Mononuclear cell (primary cell): ENCODE measurements around the gene GTSE1. TPM values are rescaled to one million over a fixed set of nuclear protein-coding genes. Genes with fewer than 3 reads are reported as not detected.
"Not testable (repeated sequence)": the region's sequence is repeated elsewhere in the genome, so short reads cannot be mapped to it uniquely, and the experiment has no call there.

Experiments
- H3K27me3 ChIP-seq: 2 replicates; pipeline ENCODE4 v1.6.0; 2011; ENCODE audit warnings: low read length, control low read depth; ENCODE audit not compliant: insufficient read depth
- H3K4me1 ChIP-seq: 2 replicates; pipeline ENCODE4 v1.5.1; 2011; ENCODE audit warnings: mild to moderate bottlenecking, low read length, control low read depth; ENCODE audit not compliant: insufficient read depth
- H3K4me3 ChIP-seq: 2 replicates; pipeline ENCODE4 v1.5.1; 2011; ENCODE audit warnings: mild to moderate bottlenecking, low read length, moderate library complexity
- H3K9me3 ChIP-seq: 2 replicates; pipeline ENCODE4 v1.5.1; 2011; ENCODE audit warnings: low read depth, mild to moderate bottlenecking, control low read depth, low read length
- total RNA-seq: library from RNA; depleted of rRNA; stranded (reverse); fragments of >200 nt; gene quantifications from one replicate; pipeline ENCODE4 v1.2.3, GENCODE V29; 2012

The GTSE1 gene
- total RNA-seq, 1 donor = 0.52 TPM

DNA sequence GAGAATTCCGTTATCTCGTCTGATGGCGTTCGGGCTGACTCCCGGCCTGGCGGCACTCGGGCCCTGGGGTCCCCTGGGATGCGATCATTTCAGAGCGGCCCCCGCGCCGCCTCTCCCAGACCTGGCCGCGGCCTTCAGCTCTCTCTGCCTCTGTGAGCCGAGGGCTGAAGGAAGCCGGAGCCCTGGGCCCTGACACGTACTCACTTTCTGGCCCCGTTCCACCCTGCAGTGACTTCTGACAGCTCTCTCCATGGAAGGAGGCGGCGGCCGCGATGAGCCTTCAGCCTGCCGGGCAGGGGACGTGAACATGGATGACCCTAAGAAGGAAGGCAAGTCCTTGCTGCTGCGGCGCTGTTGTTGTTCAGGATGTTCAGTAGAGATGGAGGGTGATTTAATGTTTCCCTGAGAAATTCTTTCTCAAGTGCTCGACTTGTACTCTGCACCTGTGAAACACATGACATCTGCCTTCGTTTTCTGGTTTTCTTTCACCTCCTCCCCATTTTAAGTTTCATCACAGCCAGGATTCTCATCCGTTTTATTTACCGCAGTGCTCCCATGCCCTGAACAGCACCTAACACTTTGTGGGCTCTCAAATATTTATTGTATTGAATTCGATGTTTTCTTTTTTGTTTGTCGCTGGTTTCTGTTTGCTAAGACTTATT lies 612 bp downstream of the GTSE1 start:
- Histone ChIP-seq H3K9me3 (no peaks in the 10 kb centered on the region), H3K27me3 (no peaks in the 10 kb centered on the region), H3K4me3 (peak overlapping the region; percentile 51), H3K4me1 (peaks cover 45% of the 10 kb centered on the region)

DNA sequence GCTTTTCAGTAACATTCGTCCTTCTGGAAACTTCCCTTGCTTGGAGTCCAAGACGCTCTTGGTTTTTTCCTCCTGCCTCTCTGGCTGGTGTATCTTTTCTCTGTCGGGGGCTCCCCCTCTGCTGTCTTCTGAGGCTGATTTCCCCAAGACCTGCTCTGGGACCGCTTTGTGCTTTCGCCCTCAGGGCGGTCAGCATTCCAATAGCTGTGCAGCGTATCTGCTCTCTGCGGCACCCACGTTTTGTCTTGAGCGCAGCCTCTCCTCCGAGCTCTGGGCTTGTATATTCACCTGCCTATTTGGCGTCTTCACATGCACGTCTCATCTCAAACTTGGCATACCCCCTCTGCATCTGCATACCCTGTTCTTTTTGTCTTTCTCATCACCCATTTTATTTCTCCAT lies 2.4 kb downstream of the GTSE1 start:
- Histone ChIP-seq H3K9me3 (no peaks in the 10 kb centered on the region), H3K4me1 (peaks cover 28% of the 10 kb centered on the region), H3K27me3 (no peaks in the 10 kb centered on the region), H3K4me3 (no peak overlapping the region)

- H3K9me3 ChIP-seq = no peaks in the 10 kb centered on the region
- H3K4me3 ChIP-seq = no peak overlapping the region
- peaks cover 24% of the 10 kb centered on the region for H3K4me1 ChIP-seq
- H3K27me3 ChIP-seq = no peaks in the 10 kb centered on the region
Measured at GRCh38 chr22:46300491-46300890, 3.8 kb downstream of the GTSE1 start.

DNA sequence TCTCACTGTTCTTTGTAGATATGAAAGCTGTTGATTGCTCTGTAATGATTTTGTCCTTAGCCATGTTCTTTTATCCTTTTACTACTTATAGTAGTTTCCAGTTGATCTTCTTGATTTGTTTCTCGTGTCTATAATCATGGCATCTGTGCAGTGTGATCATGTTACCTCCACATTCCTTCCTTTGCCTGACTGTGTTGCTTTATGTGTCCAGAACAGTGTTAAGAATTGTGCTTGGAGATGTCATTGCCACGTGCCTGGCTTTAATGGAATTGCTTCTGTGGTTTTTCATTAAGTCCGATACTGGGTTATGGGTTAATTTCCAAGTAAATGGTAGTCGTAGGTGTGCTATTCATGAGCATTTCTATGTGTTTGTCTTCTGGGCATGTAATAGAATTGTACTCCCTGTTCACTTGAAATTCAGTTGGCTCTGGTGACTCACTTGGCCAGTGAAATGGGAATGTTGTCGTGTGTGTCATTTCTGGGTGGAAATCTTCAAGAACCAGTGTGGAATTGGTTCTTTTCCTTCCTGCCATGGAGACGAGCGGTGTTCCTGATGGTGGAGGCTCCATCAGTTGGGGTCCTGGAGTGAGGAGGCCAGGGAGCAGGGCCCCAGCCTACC lies 6.8 kb downstream of the GTSE1 start:
- Histone ChIP-seq H3K4me3 (no peak overlapping the region), H3K9me3 (no peaks in the 10 kb centered on the region), H3K27me3 (no peaks in the 10 kb centered on the region), H3K4me1 (no peaks in the 10 kb centered on the region)

- Histone ChIP-seq H3K4me1 (no peaks in the 10 kb centered on the region), H3K27me3 (no peaks in the 10 kb centered on the region), H3K9me3 (no peaks in the 10 kb centered on the region), H3K4me3 (no peak overlapping the region)
Measured at GRCh38 chr22:46308283-46308988, 11.8 kb downstream of the GTSE1 start.

- Histone ChIP-seq H3K27me3 (no peaks in the 10 kb centered on the region), H3K4me3 (no peak overlapping the region), H3K4me1 (no peaks in the 10 kb centered on the region), H3K9me3 (no peaks in the 10 kb centered on the region)
Measured at GRCh38 chr22:46309526-46310085, 12.9 kb downstream of the GTSE1 start.

DNA sequence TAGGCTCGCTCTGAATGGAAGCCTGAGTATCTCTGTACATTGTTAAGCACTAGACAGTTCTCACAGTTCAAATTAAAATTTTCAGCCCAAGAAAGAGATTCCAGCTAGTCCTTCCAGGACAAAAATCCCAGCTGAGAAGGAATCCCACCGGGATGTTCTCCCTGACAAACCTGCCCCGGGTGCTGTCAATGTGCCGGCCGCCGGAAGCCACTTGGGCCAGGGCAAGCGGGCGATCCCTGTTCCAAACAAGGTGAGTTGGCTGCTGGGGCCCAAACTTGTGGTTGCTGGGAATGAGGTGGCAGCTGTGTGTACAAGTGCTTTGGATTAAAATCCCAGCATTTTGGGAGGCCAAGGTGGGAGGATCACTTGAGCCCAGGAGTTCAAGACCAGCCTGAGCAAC lies 15.4 kb downstream of the GTSE1 start:
- Histone ChIP-seq H3K9me3 (no peaks in the 10 kb centered on the region), H3K4me1 (no peaks in the 10 kb centered on the region), H3K4me3 (no peak overlapping the region), H3K27me3 (no peaks in the 10 kb centered on the region)

DNA sequence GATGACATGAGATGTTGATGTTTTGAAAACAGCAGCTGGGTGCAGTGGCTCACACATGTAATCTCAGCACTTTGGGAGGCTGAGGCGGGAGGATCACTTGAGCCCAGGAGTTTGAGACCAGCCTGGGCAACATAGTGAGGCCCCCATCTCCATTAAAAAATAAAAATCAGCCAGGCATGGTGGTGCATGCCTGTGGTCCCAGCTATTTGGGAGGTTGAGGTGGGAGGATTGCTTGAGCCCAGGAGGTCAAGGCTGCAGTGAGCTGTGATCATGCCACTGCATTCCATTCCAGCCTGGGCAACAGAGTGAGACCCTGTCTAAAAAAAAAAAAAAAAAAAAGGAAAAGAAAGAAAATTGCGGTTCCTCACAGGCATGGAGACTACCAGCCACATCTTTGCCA lies 16.2 kb downstream of the GTSE1 start:
- not testable (repeated sequence) for H3K9me3 ChIP-seq, H3K27me3 ChIP-seq, H3K4me3 ChIP-seq, H3K4me1 ChIP-seq

DNA sequence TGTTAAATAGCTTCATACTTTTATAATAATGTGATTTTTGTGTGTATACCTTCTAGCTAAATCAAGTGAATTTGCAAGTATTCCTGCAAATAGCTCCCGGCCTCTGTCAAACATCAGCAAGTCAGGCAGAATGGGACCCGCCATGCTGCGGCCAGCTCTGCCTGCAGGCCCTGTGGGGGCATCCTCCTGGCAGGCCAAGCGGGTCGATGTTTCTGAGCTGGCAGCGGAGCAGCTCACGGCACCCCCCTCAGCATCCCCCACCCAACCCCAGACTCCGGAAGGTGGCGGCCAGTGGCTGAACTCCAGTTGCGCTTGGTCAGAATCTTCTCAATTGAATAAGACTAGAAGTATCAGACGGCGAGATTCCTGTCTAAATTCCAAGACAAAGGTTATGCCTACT lies 19.3 kb downstream of the GTSE1 start:
- H3K9me3 ChIP-seq = no peaks in the 10 kb centered on the region
- no peaks in the 10 kb centered on the region for H3K27me3 ChIP-seq
- no peak overlapping the region for H3K4me3 ChIP-seq
- no peaks in the 10 kb centered on the region for H3K4me1 ChIP-seq

DNA sequence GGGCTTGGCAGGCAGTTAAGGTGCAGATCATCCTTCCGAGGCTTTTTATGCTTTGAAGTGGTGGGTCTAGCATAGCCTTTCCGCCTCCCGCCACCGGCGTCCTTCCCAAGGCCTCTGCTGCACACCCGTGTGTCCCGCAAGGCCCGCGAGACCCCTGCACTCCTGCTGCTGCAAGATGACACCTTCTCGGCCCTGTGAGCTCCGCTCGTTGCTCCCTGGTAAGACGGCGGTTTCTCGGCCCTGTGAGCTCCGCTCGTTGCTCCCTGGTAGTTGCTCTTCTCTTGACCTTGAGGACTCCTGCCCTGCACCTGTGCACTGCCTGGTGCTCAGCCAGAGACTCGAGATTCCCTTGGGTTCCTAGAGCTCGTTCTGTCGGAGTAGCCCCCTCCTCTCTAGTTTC lies 21.0 kb downstream of the GTSE1 start:
- Histone ChIP-seq H3K4me1 (no peaks in the 10 kb centered on the region), H3K27me3 (no peaks in the 10 kb centered on the region), H3K9me3 (no peaks in the 10 kb centered on the region)

DNA sequence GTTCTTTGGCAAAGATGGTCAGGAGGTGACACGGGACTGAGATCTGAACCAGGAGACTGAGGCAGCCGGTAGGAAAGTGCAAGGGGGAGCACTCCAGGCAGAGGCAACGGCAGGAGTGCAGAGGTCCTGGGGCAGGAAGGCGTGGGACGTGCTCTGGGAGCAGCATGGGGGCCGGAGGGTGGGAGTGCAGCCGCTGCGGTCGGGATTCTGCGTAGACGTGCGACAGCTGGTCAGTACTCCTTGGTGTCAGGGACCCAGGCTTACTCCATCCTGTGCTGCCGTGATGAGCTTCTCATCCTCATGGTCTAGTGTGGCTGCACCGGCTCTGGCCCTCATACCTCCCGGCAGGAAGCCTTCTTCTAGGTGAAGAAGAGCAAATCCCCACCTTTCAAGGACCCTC lies 21.9 kb downstream of the GTSE1 start:
- Histone ChIP-seq H3K4me3 (no peak overlapping the region), H3K4me1 (no peaks in the 10 kb centered on the region), H3K9me3 (no peaks in the 10 kb centered on the region), H3K27me3 (no peaks in the 10 kb centered on the region)

More for the DNA sequence above, 21.0 kb downstream of the GTSE1 start:
- H3K4me3 ChIP-seq = no peak overlapping the region

GRCh38 chr22:46319319-46319718 lies 22.6 kb downstream of the GTSE1 start:
- Histone ChIP-seq H3K4me3 (no peak overlapping the region), H3K27me3 (no peaks in the 10 kb centered on the region), H3K9me3 (no peaks in the 10 kb centered on the region), H3K4me1 (no peaks in the 10 kb centered on the region)

DNA sequence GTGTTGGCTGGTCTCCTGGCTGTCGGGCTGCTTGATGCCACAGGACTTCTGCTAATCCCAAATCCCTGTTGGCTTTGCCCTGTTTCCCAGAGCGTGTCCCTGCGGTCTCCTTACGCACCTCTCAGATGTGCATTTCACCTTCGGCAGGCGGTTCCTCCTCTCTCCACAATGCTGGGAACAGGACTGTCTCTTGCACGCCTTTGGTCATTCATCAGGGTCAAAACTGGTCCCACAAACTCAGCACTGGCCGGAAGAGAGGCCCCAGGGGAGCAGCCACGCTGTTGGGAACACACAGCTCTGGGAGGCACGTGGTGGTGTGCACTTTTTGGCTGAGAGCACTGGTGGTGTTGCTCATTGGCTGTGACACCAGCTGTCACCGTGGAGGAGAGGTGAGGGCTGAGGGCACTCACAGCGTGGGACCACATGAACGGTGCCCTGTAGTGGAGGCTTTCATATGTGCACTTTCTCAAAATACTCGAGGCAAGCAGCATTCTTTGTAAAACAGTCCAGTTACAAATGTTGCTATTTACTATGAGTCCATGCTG lies 23.6 kb downstream of the GTSE1 start:
- Histone ChIP-seq H3K9me3 (no peaks in the 10 kb centered on the region), H3K4me3 (no peak overlapping the region), H3K4me1 (no peaks in the 10 kb centered on the region), H3K27me3 (no peaks in the 10 kb centered on the region)

DNA sequence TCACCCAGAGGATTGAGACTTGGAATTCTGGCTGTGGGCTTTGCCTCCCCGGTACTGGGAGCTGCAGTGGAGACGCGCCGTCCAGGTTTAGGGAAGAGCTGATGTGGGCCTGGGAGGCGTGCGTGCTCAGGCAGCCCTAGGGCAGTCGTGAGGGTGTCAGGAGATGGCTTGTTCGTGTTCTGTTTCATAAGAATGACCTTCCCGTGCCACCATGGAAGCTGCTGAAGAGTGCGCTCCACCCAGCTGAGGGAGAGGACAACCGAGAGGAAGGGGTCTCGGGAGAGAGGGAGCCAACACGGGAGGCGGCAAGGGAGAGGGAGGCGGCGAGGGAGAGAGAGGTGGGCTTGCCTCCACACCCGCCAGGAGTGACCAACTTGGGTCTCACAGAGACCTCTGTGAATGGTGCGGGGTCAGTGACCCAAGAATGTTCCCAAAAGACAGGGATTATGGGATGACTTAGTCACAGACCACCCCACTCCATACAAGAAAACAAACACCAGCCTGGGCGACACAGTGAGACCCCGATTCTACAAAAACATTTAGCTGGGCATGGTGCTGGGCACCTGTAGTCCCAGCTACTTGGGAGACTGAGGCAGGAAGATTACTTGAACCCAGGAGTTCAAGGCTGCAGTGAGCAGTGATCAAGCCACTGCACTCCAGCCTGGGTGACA lies 24.2 kb downstream of the GTSE1 start:
- H3K27me3 ChIP-seq = no peaks in the 10 kb centered on the region
- H3K9me3 ChIP-seq = no peaks in the 10 kb centered on the region
- no peaks in the 10 kb centered on the region for H3K4me1 ChIP-seq
- no peak overlapping the region for H3K4me3 ChIP-seq

DNA sequence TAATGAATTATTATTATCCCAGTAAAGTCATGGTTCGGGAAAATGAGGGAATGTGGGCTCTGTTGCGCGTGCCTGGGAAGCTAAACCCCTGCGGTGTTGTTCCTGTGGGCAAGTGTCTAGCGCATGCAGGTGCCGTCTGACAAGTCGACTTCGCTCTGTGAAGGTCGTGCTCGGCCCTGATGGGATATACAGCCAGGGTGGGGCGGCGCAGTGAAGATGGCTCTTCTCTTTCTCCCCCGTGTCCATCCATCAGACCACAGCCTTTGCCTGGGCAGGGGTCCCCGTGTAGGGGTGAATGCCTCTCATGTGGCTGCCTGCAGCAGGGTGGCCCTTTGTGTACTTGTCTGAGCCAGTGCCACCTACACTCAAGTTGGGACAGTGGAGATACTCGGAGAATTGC lies 26.0 kb downstream of the GTSE1 start:
- H3K4me1 ChIP-seq = no peaks in the 10 kb centered on the region
- no peaks in the 10 kb centered on the region for H3K9me3 ChIP-seq
- no peaks in the 10 kb centered on the region for H3K27me3 ChIP-seq
- no peak overlapping the region for H3K4me3 ChIP-seq
